NCI-H82 treated with DMSO at 0.1 percent for 48 hours (cell line): Measurements from ENCODE around the gene ITPK1.
A peak's percentile ranks its signal among the peaks of the same experiment; 100 is the strongest.
"Not testable (repeated sequence)": the region's sequence is repeated elsewhere in the genome, so short reads cannot be mapped to it uniquely, and the experiment has no call there.

Experiments used
- DNase-seq: peaks from one replicate; lab custom pipeline; 2025; ENCODE audit not compliant: unreplicated experiment; lab: John Stamatoyannopoulos, UW

Gene ITPK1

GRCh38 chr14:93131257-93131820 is 15.6 kb upstream of the ITPK1 start:
- DNase-seq, result not testable (repeated sequence)

- DNase-seq, result no peak
These were observed 13.2 kb upstream of the ITPK1 start for GRCh38 chr14:93128725-93129459.

GRCh38 chr14:93126111-93126510 is 10.4 kb upstream of the ITPK1 start:
- no peak for DNase-seq

- no peak for DNase-seq
These were observed 7.1 kb upstream of the ITPK1 start for GRCh38 chr14:93122826-93123225.

GRCh38 chr14:93121030-93121834 is 5.5 kb upstream of the ITPK1 start:
- no peak for DNase-seq

- no peak for DNase-seq
These were observed 4.8 kb upstream of the ITPK1 start for GRCh38 chr14:93120517-93120916.

- no peak for DNase-seq
These were observed 1.0 kb upstream of the ITPK1 start for GRCh38 chr14:93116676-93117200.

- peak; percentile 42 for DNase-seq
These were observed 480 bp downstream of the ITPK1 start for GRCh38 chr14:93115069-93115820.

- no peak for DNase-seq
These were observed 1.0 kb downstream of the ITPK1 start for GRCh38 chr14:93114713-93115068.

GRCh38 chr14:93114068-93114710 is 1.5 kb downstream of the ITPK1 start:
- no peak for DNase-seq

- no peak for DNase-seq
These were observed 2.1 kb downstream of the ITPK1 start for GRCh38 chr14:93113678-93114067.

GRCh38 chr14:93112891-93113677 is 2.6 kb downstream of the ITPK1 start:
- DNase-seq, result peak; percentile 45

- not testable (repeated sequence) for DNase-seq
These were observed 4.2 kb downstream of the ITPK1 start for GRCh38 chr14:93111541-93111940.

GRCh38 chr14:93110856-93111419 is 4.8 kb downstream of the ITPK1 start:
- no peak for DNase-seq

GRCh38 chr14:93109572-93110481 is 5.9 kb downstream of the ITPK1 start:
- no peak for DNase-seq

GRCh38 chr14:93108105-93108504 is 7.6 kb downstream of the ITPK1 start:
- DNase-seq, result no peak

GRCh38 chr14:93107453-93107852 is 8.3 kb downstream of the ITPK1 start:
- DNase-seq, result no peak

GRCh38 chr14:93106541-93107156 is 9.1 kb downstream of the ITPK1 start:
- no peak for DNase-seq
